GM21367 (cell line): ENCODE measurements around the gene TEX29.

Experiments used
- ATAC-seq: cut with Tn5 transposase; IDR thresholded peaks from one replicate; pipeline ENCODE4 v1.9.1; 2021; ENCODE audit not compliant: unreplicated experiment

Gene TEX29

DNA sequence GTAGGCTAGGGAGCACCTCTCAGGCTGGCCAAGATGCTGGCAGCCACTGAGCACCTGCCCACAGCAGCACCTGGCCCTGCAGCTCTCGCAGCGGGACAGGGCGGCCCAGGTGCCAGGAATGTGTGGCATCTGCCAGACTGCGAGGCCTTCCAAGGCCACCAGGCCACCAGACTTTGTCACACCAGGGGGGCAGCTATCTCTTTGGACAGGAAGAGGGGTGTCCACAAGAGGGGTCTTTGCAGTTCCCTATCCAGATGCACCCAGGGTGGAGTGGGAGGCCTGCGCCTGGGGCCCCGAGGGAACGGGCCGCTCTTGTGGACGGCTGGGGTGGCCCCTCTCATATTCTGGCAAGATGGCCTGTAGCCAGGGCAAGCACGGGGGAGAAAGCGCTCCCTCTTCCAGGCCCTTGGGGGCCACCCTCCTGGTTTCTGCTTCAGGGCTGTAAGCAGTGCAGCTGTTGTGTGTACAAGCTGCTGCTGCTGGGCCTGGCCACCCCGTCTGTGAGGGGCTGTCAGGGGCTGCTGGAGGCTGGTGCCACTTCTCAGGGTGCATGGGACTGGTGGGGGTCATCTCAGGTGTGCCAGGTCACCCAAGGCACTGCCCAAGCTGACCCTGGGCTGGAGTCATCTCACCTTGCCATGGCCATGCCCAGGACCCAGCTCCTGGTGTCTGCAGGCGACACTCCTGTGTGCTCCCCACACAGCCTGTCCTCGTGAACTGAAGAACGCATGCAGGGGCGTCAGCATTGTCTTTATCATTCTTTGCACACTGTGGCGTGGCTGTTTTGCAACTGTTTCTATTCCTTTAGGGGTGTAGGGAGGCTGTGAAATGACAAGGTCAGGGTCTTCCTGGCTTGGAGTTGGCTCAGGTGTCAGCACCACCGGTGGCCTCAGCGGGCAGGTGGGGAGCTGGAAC lies 1.8 kb downstream of the TEX29 start:
- ATAC-seq = no peak

DNA sequence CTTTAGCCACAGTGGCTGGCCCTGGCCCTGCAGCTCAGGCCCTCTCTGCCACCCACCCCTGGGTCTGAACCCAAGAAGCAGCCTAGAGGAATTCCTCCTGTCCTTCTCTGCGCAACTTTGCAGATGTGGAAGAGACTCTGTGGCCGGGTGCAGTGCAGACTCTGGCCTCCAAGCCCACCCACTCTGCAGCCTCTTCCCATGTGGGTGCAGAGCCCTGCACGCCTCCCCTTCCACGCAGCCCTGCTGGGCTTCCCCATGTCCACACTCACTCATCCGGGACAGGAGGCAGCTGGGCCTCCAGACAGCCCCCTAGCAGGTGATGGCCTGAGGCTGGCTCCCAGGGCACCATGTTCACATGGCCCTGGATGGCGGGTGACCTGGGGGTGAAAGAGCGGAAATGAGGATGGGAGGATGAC lies 2.5 kb downstream of the TEX29 start:
- ATAC-seq = no peak

DNA sequence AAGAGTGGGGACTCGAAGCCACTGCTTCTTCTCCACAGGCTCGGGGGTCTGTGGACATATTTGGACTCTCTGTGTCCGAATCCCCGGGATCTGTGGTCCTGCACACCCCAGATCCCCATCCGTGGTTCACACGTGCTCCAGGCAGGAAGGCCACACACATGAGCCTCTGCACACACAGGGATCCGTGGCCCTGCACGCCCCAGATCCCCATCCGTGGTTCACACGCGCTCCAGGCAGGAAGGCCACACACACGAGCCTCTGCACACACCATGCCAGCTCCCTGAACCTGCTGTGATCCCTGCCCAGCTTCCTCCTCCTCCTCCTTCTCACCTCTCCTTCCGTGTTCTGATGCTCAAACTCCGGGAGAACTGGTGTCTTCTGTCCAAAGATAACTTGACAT lies 3.1 kb downstream of the TEX29 start:
- no peak for ATAC-seq

GRCh38 chr13:111323950-111324651 lies 3.7 kb downstream of the TEX29 start:
- ATAC-seq = no peak

GRCh38 chr13:111324736-111325135 lies 4.3 kb downstream of the TEX29 start:
- no peak for ATAC-seq

GRCh38 chr13:111325146-111325890 lies 4.9 kb downstream of the TEX29 start:
- ATAC-seq = no peak

- no peak for ATAC-seq
Measured at GRCh38 chr13:111325941-111326620, 5.6 kb downstream of the TEX29 start.

- no peak for ATAC-seq
Measured at GRCh38 chr13:111326621-111326965, 6.2 kb downstream of the TEX29 start.

DNA sequence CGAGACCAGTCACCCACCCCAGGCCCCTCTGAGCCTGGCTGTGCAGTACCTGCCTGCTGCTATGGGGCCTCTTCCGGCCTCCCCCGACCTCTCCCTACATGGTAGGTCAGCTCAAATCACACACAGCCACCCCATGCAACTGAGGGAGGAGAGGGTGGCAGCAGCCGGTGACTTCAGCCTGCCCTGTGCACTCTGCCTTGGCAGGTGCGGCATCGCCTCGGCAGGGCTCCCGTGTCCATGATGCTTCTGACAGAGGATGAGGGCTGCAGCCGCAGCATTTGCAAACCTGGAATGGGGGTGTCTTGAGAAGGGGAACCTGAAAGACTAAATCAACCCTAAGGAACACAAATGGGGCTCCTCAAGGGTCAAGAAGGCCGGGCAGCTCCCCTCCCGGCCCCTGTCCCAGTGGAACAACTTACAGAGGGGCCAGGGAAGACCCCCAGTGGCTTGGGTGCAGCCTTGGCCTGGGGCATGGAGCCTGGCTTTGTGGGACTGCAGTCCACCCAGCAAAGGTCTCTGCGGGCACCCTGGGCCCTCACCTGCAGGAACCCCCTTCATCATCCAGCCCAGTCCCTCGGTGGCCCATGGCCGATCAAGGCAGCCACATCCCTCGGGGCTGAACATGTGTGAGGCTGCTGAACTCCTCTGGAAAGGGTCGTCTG lies 6.7 kb downstream of the TEX29 start:
- ATAC-seq = no peak

DNA sequence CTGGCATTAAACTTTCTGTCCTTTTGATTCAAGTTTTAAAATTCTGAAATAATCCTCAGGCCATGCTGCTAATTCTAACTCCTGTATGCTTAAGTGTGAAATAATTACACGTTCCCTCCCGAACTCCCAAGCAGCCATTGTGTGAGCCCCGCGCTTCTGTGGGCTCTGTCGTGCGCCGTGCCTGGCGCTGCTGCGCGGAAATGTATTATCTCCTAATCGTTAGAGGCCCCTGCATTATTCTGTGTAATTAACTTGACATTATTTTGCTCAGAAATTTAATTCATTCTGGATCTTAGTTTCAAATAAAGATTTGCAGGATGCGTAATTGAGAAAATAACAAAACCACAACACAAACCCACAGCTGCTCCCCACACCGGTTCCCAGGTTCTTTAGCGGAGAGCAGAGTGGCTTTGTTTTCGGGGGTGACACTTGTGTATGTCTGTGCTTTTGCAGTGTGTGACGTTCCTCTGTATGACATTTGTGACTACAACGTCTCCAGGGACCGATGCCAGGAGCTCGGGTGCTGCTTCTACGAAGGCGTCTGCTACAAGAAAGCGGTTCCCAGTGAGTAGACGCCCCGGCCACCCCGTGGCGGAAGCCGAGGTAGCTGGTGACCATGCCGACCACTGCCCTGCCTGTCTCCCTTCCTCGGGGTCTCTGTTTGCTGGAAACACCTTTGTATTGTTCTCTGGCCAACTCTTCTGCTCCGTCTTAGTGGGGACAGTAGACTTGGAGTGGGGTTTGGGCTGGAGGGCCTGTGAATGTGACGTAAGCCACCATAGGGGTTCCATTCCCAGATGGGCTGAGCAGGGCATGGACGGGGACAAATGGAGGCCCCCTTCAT lies 7.5 kb downstream of the TEX29 start:
- ATAC-seq = no peak

DNA sequence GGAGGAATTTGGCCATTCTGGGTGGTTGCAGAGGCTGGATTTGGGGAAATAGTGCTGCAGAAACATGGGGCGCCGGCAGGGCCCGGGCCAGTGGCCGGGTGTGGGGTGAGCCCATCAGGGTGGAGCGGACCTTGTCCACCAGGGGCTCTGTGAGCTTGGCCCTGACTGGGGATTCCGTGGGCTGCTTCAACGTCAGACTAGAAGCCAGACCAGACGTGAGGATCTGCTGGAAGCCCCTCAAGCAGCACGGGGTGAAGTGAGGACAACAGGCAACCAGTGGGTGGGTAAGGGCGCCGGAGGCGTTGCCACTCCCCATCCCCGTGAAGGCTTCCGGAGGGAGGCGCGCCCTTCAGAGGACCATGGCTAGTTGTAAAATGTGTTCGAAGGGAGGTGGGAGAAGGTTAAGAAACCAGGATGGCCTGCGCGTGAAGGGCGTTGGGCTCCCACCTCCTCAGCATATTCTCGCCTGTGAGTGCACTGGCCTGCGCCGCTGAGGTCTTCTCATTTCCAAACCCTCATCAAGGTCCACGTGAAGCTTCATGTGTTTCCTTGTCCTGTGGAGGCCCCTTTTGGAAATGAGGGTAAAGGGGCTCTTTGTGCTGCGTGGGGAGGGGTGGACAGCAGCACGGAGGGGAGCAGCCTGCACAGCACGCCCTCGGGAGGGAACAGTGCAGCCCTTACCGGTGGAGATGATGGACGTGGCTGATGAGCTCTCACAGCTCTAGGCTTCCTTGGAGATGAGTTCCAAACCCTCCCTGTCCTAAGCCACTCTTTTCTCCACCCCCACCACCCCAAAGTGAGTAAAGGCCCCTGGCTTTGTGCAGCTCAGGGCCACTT lies 8.3 kb downstream of the TEX29 start:
- no peak for ATAC-seq

DNA sequence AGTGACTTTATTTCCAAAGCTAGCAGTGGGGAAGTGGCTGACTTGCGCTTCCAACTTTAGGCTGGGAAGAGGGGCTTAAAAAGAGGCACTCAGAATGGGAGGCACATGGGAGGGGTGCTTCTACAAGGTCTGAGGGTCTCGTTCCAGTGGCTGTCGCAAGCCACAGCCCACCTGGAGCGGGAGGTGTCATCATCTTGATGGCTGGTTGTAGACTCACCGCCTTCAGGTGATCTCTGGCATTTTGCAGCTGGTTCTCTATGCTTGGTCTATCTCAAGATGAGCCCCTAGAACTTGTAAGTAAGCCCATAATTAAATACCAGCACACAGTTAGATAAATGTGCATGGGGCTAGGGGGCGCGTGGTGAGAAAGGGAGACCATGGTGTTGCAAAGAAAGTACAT lies 9.2 kb downstream of the TEX29 start:
- no peak for ATAC-seq

GRCh38 chr13:111330066-111330610 lies 9.7 kb downstream of the TEX29 start:
- ATAC-seq = no peak

- no peak for ATAC-seq
Measured at GRCh38 chr13:111335298-111335697, 14.9 kb downstream of the TEX29 start.

DNA sequence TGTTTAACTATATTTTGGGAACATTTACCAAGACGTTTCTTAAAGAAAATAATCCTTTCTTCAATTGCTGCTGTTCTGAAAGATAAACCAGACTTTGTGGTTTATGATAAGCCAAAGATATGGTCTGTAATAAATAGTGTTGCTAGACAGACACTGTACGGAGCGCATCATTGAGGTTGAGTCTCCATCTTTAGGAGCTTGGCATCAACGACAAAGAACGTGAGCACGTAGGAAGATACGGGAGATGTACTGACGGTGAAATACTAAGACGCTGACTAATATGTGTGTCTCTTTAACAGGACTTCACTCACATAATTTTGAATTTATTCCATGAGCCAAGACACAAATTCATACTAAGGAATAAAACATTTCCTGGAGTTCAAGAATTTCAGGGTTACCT lies 16.2 kb downstream of the TEX29 start:
- ATAC-seq = no peak

- no peak for ATAC-seq
Measured at GRCh38 chr13:111337206-111337605, 16.8 kb downstream of the TEX29 start.

DNA sequence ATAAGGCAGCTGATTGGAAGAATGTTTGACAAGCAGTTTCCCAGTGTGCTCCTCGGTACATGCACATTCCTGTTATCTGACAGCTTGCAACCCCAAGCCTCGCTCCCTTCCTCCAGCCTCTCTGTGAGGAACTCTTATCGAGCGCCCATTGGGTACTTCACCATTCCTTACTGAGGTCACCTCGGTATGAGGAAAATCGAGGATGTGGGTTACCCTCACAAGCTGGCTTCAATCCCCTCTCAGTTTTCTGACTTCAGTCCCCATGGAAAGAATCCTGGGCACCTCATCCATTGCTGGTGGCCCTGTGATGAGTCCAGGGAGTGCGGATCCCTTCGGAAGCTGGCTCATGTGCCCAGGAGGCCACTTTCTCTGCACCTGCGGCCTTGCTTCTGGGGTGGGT lies 17.3 kb downstream of the TEX29 start:
- ATAC-seq = no peak

DNA sequence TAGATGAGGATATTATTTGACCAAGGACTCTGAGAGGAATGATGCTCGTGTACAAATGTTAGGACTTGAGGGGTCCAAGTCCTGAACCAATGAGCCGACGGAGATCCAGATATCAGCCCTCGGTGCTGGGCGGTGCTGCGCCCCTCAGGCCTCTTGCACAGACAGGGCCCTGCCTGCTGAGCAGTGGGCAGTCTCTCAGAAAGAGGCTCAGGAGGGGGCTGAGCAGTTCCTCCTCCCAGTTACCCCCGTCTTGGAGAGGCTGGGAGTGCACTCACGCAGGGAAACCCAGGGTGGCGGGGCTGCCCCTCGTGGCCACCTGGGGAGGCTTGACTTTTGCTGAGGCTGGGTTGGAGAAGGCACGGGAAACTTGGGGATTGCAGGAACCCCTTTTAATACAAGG lies 18.4 kb downstream of the TEX29 start:
- ATAC-seq = no peak
